GM19468 (cell line): ENCODE results near the gene NCF4.

Experiments used
- ATAC-seq: cut with Tn5 transposase; IDR thresholded peaks from one replicate; pipeline ENCODE4 v1.9.1; 2021; ENCODE audit warnings: mild to moderate bottlenecking, moderate library complexity, moderate number of reproducible peaks; ENCODE audit not compliant: unreplicated experiment; ENCODE audit errors: extremely low read depth

The NCF4 gene

DNA sequence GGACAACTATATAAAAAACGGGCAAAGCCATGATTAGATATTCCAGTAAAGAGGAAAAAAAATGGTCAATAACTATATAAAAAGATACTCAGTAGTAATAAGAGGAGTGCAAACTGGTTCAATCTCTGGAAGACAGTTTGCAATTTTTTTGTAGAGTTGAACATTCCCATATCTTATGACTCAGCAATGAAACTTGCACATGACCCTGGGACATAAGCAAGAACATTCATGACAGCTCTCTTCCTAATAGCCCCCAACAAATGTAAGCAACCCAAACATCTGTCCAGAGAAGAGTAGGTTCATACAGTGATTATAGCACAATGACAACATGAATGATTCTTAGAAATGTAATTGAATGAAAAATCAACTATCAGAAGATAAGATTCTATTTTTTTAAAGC, 30.8 kb downstream of the NCF4 start:
- no peak for ATAC-seq

DNA sequence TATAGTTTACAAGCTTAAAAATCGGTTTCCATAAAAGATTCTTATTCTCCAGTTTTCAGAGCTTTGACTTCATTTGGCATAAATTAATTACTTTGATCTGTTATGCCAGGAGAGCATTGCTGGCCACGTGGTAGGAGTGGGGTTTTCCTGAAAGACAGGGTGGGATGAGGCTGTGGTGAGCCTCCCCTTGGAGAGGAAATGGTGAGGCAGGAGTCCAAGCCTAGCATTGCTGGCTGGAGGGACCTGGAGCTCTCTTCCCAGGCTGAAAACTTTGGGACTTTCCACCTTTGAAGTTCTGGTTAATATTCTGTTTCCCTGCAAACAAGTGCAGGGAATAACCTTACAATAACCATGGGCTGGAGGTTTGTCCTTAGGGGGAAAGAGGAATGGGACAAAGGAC, 31.5 kb downstream of the NCF4 start:
- ATAC-seq, result no peak

DNA sequence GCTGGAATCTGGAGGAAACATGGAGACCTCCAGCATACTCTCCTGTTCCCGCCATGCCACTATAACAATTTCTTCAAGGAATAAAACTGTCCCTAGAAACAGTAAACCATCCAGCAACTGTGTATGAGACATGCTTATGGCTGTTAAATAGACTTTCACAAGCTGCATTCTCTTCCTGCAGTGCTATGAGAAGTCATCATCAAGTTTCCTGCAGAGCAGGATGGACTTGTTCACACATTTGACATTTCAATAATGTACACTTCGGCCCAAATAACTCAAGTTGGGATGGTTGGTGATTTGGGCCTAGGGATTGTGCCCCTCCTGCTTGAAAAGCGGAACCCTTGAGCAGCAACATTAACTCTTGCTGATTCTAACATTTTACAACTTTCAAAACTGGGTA, 32.5 kb downstream of the NCF4 start:
- ATAC-seq, result no peak

DNA sequence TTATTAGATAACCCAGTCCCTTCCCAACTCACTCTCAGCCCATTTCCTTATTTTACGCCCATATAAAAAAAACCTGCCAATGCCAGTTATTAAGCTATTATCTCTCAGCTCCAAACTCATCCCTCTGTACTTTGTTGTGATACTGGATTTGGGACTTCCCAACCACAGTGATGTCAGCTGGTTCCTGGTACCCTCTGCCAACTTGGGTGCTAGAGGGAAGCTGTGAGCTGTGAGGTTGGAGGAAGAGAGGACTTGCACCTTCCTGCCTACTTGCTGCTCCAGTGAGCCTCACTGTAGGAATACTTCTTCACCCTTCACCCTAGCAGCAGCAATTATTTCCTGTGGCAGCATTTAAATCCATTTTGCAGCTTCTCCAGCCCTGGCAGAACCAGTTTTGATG, 33.5 kb downstream of the NCF4 start:
- ATAC-seq, result no peak

DNA sequence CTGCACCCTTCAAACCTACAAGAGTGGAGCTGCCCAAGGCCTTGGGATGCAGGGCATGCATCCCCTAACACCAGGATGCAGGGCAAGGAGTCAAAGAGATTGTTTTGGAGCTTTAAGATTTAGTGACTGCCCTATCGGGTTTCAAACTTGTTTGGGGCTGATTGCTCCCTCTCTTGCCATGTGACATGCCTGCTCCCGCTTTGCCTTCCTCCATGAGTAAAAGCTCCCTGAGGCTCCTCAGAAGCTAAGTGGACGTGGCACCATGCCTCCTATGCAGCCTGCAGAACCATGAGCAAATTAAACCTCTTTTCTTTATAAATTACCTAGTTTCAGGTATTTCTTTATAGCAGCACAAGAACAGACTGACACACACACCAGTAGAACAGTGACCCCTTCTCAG, 36.8 kb downstream of the NCF4 start:
- ATAC-seq, result no peak

DNA sequence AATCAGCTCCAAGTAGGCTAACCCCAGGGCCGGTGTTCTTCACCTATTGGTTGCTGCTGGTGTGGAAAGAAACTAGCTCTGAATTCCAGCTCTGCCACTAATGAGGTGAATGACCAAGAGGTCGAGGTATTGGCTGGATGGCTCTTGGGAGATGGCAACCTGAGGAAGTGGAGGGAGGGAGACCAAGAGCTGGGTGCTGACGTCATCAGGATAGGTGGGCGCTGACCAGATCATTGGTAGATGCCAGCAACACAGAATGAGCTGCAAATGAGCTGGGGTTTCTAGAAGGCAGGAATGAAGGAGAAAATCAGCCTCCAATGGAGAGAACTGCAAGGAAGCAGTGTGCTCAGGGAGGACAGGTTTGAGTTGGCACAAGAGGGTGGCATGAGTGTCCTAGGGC, 37.9 kb downstream of the NCF4 start:
- ATAC-seq, result no peak

DNA sequence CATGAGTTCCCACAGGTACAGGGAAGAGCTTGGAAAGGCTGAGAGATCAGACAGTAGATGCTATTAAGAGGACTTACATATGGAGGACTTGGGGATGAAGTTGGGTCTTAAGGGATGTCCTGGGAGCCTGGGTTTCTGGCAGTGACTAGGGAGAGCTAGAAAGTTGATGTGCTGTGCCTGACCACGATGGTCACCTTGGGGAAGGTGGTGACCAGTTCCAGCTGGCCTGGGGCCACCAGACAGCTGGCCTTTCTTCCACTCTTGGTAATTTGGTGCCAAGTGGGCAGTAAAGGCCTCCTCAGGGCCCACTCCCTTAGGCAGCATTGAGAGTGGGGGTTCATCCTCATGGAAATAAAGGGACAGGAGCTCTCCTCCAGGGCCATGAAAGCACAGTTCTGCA, 38.7 kb downstream of the NCF4 start:
- ATAC-seq, result no peak

DNA sequence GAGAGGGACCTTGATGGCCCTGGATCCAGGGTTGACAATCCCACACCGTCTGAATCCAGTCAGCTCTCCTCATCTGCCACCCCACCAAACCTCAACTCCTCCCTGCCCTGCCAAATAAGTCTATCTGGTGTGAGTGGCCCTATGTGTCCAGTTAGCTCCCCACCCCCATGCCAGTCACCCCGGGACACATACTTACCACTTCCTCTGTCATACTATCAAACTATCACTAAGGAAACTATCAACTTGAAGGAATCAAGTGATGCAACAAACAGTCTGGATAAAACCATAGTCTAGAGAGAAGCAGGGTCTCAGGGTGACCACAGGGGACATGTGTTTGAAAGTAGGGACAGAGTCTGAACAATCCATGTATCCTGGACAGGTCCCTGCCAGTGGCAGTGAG, 39.4 kb downstream of the NCF4 start:
- no peak for ATAC-seq

DNA sequence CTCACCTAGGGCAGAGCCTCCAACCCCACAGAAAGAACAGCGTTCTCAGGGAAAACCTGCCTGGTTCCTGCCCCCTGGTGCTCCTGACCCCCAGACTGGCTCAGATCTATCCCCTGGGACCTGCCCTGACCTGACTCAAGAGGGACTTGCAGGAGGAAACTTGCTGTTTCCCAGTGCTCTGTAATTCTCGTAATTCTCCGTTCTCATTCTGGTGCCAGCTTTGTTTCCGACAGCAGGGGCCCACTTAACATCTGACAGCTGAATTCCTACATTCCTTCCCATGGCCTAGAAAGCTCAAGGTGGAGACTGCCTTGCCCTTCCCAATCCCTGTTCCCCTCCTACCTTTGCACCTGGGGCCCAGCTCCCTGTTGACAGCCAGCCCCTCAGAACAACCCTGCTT, 40.1 kb downstream of the NCF4 start:
- no peak for ATAC-seq

DNA sequence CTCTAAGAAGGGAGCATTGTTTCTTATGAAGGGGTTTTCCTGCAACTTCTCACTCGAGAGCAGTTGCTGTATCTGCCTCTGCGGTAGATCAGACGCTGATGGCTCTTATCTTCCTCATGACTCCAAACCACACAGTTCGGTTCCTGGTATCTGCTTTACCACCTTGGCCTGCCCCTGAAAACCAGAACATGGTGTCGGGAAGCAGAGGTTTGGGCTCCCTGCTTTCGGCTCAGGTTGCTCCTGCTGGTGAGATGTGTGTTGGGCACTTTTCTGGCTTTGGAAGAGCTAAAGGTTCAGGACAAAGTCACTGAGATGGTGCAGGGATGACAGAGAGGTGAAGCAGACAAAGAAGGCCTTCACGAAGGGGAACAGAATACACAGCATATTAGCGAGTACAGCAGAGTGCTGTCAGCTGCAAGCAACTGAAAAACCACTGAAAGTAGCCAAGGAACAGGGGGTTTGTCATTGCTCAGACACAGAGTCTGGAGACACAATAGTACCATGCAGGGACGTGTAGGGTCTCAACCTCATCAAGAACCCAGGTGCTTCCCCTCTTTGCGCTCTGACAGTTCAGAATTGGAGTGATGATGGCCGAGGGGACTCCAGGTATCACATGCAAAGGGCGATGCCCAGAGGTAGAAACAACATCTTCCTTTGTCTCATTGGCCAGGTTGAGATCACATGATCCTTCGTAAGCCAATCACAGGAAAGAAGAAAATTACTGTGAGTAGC, 40.8 kb downstream of the NCF4 start:
- ATAC-seq, result no peak

DNA sequence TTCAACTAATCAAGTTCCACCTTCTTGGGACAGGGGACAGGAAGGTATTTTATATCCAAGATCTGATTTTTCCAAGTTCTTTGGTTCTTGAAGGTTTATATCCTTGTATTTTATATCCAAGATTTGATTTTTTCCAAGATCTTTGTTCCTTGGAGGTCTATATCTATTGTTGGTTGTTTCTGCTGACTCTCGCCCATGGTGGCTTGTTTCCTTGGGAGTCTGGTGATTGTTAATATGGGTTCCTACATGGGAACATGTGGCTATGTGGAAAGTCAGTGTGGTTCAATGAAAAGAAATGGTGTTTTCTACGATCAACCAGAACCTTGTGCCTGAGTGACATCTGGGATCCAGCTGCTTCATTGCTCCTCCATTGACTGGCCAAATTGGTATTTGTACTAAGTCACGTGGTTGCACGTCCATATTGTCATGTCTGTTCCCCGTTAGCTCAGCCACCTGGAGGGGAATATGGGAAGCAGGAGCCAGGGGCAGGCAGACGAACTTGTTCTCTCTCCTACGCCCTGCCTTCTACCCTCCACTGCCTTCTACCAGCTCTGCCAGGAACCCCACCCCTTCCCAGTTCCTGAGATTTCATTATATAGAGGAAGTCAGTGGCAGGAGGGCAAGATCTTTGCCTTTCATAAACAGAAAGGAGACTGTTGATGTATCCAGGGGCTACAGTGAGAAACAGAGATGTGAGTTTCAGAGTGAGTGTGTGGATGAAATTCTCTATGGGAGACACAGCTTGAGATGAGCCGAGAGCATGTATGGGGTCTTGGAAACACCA, 41.5 kb downstream of the NCF4 start:
- no peak for ATAC-seq

DNA sequence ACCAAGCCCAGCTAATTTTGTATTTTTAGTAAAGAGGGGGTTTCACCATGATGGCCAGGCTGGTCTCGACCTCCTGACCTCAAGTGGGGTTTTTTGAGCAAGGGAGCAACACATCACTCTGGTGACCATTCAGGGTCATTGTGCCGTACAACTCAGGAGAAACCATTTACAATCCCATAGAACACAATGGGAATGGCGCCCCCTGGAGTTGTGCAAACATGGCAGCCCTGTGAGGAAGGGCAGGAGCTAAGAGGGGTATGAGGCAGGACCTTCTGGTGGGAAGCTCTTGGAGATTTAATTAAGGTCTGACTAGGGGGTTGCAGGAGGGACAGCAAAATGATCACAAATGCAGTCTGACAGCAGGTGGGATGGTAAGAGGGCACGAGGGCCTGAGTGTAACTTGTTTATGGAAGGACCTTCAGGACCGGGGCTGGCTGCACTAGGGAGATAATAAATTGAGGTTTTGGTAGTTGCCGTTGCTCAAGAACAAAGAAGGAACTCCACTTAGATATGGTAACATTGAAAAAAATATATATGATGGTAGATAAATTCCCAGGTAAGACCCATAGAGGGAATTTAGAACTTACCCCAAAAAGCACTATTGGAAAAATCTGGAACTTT, 43.6 kb downstream of the NCF4 start:
- ATAC-seq, result no peak

DNA sequence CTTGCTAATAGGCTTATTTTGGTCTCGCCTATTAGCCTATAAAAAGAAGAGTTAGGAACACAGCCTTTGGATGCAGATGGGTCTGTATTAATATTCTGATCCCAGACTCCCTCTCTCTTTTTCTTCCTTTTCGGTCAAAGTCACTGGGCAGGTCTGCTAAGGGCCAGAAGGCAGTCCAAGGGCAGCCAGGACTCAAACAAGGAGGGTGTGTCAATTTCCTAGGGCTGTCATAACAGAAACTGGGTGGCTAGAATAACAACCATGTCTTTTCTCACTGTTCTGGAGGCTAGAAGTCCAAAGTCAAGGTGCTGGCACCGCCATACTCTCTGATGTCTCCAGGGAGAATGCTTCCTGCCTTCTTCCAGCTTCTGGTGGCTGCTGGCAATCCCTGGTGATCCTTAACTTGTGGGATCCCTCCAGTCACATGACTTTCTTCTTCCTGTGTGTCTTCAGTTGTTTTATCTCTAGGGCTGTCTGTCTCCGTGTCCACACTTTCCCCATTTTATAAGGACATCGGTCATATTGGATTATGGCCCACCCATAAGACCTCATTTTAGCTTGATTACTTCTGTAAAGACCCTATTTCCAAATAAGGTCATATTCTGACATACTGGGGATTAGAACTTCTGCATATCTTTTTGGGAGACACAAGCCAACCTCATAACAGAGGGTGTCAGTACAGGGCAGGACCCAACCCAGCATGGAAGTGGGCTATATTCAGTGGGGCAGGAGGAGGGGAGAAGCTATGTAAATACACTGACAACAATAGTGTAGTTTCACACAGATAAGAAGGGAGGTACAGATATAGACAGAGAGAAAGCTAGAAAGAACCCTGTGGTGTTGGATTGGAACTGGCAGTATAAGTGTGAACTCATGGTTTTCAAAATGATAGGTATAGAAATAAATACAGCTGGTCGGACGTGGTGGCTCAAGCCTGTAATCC, 46.7 kb downstream of the NCF4 start:
- no peak for ATAC-seq

DNA sequence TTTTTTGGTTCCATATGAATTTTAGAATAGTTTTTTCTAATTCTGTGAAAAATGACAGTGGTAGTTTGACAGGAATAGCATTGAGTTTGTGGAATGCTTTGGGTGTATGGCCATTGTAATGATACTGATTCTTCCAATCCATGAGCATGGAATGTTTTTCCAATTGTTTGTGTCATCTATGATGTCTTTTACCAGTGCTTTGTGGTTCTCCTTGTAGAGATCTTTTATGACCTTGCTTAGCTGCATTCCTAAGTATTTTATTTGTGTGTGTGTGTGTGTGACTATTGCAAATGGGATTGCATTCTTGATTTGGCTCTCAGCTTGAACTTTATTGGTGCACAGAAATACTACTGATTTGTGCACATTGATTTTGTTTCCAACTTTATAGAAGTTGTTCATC, 49.7 kb downstream of the NCF4 start:
- no peak for ATAC-seq

DNA sequence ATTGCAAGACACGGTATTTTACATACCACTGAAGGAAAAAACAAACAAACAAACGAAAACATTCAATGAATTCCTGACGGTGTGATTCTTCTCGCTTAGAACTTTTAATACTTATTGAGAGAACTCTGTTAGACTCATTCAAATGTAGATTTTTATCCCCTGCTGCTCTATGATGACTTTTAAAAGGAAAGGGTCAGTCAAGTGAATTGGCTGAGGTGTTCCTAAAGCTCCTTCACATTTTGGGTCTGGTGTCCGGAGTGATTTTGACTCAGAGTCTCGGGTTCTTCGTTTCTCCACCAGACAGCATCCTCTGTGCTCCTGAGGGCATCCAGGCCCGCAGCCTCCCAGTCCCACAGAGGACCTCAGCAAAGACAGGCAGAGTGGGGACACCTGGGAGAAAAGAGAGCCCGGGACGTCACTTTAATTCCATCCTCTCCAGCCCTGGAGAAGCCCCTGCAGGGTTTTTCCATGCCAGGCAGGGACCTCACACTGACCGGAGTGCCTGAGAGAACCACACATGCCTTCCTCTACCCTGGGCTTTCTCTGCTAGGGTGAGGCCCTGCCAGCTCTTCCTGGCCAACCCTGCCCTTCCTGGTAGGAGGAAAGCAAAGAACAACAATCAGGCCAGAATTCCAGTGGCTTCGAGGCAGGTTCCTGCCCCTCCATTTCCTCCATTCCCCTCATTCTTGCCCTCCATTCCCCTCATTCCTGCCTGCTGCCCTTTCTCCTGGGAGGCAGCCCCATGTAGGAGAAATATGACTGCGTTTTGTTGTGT, 51.3 kb downstream of the NCF4 start:
- ATAC-seq, result no peak

DNA sequence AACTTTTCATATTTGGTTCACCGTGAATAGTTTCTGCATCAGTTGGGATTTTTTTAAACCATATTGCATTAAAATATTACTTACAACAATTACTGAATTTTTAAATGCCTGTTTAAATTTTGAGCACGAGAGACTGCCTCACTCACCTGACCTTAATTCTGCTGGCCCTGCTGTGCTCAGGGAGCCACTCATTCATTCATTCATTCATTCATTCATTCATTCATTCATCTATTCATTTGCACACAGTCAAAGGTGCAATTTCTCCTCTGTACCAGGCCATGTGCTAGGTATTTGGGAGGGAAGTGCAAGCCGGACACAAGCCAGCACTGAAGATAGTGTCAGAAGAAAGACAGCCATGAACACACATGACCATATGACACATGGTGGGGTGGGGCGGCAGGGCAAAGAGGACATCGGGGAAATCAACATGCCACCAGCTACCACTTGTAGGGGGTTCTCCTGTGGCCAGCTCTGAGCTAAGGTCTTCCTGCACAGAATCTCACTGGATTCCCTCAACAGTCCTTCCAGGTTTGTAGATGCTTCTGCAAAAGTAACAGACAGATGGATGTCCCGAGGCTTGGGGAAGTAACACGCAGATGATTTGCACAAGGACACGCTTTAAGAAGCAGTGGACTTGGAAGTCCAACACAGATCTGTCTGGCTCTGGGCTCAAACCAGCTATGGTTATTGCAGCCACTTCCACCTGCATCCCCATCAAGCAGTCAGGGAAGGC, 52.1 kb downstream of the NCF4 start:
- no peak for ATAC-seq

DNA sequence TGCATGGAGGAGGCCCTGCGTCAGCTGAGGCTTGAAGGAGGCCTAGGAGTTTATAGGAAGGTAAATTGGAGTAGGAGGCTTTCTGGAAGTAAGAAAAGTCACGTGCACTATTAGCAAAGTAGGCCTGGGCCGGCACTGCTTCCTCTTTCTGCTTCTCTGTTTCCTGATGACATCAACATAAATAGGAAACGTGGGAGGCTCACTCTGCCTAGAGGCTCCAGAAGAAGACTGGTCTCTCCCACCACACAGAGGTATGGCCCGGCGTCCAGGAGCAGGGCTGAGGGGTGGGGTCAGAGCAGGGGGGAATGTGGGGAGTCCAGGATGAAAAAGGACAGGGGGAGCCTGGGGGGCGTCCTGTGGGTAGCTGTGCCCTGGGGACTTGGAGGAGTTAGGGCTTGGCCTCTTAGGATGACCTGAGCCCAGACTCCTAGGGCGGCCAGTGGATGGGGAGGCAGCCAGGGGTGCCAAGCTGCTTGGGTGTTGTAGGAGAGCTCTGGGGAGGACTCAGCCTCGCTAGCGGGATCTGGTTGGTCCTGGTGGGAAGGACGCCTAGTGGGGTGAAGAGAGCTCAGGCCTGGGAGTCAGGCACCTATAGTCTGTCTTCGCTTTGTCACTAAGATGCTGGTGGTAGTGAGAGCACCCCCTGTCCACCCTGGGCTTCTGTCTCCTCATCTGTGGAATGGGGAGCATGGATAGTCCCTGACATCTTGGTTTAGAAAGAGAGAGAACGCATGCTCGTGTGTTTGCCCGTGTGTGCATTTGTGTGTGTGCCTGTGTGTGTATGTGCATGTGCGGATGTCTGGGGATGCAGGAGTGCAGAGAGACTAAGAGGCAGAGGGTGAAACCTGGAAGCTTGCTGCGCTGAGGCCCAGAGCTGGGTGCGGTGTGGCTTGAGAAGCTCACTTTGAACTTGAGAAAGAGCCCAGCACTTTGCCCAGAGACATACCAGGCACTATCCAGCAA, 52.9 kb downstream of the NCF4 start, which contains the start of gene CSF2RB:
TSS of gene CSF2RB (plus strand) at position 202 of the 963 bp plus-strand sequence. CDS start 8,580 bp downstream, outside the sequence.
- ATAC-seq, result no peak

DNA sequence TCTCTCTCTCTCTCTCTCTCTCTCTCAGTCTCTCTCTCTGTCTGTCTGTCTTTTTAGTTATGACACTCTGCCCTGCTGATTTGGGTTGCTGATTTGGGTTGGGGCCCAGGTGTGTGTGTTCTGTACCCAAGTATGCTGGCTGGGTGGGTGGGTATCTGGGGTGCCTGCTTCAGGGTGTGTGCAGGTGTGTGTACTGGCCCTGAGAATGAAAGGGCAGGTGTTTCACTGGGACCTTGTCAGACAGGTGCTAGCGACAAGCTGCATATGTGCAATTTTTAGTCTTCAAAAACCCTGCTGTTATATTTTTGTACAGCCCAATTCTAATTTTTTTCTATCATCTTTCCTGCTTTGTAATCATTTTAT, 53.6 kb downstream of the NCF4 start:
- ATAC-seq, result no peak
